ENCODE data around the gene CNGA2. TPM values are rescaled to one million over a fixed set of nuclear protein-coding genes. Genes with fewer than 3 reads are reported as not detected.

Gene CNGA2
- total RNA-seq, 1 experiment from 2014 or later, result not detected

DNA sequence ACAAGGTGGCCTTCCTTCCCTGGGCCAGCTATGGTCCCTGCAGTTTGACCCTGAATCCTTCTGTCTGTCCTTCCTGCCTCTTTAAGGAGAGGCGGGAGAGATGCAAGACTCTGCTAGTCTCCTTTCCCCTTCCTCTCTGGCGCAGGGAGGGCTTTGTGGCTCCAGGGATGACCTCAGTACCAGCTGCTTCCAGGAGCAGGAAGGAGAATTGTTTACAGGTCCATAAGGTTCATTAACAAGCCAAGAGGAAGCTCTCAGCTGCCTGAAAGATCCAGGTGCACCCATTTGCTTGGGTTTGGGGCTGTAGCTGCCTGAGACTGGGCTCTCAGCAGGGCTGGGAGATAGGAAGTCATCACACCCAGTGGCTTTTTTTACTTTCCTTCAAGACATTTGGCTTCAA lies 22.8 kb upstream of the CNGA2 start:
- Histone ChIP-seq H3K79me2 (ENCODE audit: insufficient read depth, low read length) (no peaks in the 10 kb centered on the region), H3K4me1 (ENCODE audit: control insufficient read depth in 1 of 2, insufficient read depth in 2 of 2, low read length in 2 of 2) (no peaks in the 10 kb centered on the region), H3K36me3 (ENCODE audit: control insufficient read depth in 1 of 2, insufficient read depth in 2 of 2, low read length in 2 of 2) (no peaks in the 10 kb centered on the region), H3K27me3 (ENCODE audit: insufficient read depth, low read length) (peaks cover 2% of the 10 kb centered on the region; the same call in 1 of the 2 replicates), H3K4me3 (replicated peaks in 1 of 2; ENCODE audit: low read depth in 1 of 2, low read length in 2 of 2) (no peak overlapping the region), H3K4me2 (ENCODE audit: low read length) (no peak overlapping the region), H3K27ac (ENCODE audit: low read depth, low read length) (no peak overlapping the region), H3K9ac (ENCODE audit: low read length) (no peak overlapping the region), H3K9me3 (ENCODE audit: control insufficient read depth in 1 of 2, insufficient read depth in 1 of 2, low read depth in 1 of 2, low read length in 2 of 2) (no peaks in the 10 kb centered on the region), H2AFZ (ENCODE audit: low read depth, low read length, poor library complexity, severe bottlenecking) (no peak overlapping the region), H4K20me1 (ENCODE audit: insufficient read depth) (no peaks in the 10 kb centered on the region), H3K9me2 (ENCODE audit: insufficient read depth) (no peaks in the 10 kb centered on the region)
- ATAC-seq (no peak), DNase-seq (ENCODE audit: low read depth, low spot score) (no peak)
- POLR2A ChIA-PET, result no interaction called here
- no TSS peak for BruUV-seq (replicated peaks)
- intact Hi-C loops (cut with micrococcal nuclease), result loop anchor here (5.0 kb wide), 1 partner anchor 926 kb away; the partner anchor contains the start of gene GABRQ
- no peak for TF ChIP-seq EZH2 (IDR thresholded peaks at IDR 0.05)
- TF ChIP-seq ELF1 (IDR thresholded peaks at IDR 0.05; ENCODE audit: borderline replicate concordance, low read depth), result no peak
- TF ChIP-seq SIN3A (IDR thresholded peaks at IDR 0.05; ENCODE audit: low read depth), result no peak
- no peak for TF ChIP-seq ZFX (IDR thresholded peaks at IDR 0.05)
- no peak for TF ChIP-seq SRF (IDR thresholded peaks at IDR 0.05; ENCODE audit: low read depth)
- no peak for TF ChIP-seq TCF7L2 (IDR thresholded peaks at IDR 0.05; ENCODE audit: borderline replicate concordance, extremely low read depth, insufficient read depth, insufficient read length)
- no peak for TF ChIP-seq MAX (IDR thresholded peaks at IDR 0.05)
- no peak for TF ChIP-seq FOSL1 (IDR thresholded peaks at IDR 0.05; ENCODE audit: low read depth)
- TF ChIP-seq YY1 (IDR thresholded peaks at IDR 0.05; ENCODE audit: extremely low read depth, insufficient replicate concordance, low read depth, low read length), result no peak
- TF ChIP-seq, protein P1, sequence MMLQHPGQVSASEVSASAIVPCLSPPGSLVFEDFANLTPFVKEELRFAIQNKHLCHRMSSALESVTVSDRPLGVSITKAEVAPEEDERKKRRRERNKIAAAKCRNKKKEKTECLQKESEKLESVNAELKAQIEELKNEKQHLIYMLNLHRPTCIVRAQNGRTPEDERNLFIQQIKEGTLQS (IDR thresholded peaks at IDR 0.05), result no peak
- TF ChIP-seq, protein P2, sequence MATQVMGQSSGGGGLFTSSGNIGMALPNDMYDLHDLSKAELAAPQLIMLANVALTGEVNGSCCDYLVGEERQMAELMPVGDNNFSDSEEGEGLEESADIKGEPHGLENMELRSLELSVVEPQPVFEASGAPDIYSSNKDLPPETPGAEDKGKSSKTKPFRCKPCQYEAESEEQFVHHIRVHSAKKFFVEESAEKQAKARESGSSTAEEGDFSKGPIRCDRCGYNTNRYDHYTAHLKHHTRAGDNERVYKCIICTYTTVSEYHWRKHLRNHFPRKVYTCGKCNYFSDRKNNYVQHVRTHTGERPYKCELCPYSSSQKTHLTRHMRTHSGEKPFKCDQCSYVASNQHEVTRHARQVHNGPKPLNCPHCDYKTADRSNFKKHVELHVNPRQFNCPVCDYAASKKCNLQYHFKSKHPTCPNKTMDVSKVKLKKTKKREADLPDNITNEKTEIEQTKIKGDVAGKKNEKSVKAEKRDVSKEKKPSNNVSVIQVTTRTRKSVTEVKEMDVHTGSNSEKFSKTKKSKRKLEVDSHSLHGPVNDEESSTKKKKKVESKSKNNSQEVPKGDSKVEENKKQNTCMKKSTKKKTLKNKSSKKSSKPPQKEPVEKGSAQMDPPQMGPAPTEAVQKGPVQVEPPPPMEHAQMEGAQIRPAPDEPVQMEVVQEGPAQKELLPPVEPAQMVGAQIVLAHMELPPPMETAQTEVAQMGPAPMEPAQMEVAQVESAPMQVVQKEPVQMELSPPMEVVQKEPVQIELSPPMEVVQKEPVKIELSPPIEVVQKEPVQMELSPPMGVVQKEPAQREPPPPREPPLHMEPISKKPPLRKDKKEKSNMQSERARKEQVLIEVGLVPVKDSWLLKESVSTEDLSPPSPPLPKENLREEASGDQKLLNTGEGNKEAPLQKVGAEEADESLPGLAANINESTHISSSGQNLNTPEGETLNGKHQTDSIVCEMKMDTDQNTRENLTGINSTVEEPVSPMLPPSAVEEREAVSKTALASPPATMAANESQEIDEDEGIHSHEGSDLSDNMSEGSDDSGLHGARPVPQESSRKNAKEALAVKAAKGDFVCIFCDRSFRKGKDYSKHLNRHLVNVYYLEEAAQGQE (IDR thresholded peaks at IDR 0.05; ENCODE audit: low read depth), result no peak
- no peak for TF ChIP-seq CEBPB (IDR thresholded peaks at IDR 0.05; ENCODE audit: low read depth)
- TF ChIP-seq, protein P3, sequence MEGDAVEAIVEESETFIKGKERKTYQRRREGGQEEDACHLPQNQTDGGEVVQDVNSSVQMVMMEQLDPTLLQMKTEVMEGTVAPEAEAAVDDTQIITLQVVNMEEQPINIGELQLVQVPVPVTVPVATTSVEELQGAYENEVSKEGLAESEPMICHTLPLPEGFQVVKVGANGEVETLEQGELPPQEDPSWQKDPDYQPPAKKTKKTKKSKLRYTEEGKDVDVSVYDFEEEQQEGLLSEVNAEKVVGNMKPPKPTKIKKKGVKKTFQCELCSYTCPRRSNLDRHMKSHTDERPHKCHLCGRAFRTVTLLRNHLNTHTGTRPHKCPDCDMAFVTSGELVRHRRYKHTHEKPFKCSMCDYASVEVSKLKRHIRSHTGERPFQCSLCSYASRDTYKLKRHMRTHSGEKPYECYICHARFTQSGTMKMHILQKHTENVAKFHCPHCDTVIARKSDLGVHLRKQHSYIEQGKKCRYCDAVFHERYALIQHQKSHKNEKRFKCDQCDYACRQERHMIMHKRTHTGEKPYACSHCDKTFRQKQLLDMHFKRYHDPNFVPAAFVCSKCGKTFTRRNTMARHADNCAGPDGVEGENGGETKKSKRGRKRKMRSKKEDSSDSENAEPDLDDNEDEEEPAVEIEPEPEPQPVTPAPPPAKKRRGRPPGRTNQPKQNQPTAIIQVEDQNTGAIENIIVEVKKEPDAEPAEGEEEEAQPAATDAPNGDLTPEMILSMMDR (IDR thresholded peaks at IDR 0.05 in 2 of 3, conservative IDR thresholded peaks at IDR 0.05 in 1 of 3; ENCODE audit: borderline replicate concordance in 1 of 3, insufficient read depth in 1 of 3, low read depth in 2 of 3, low read length in 2 of 3), result no peak
- no peak for TF ChIP-seq POLR2AphosphoS5 (IDR thresholded peaks at IDR 0.05; ENCODE audit: low read depth, low read length)
- TF ChIP-seq EZH2phosphoT487 (IDR thresholded peaks at IDR 0.05; ENCODE audit: borderline replicate concordance), result no peak
- no peak for TF ChIP-seq POLR2A (IDR thresholded peaks at IDR 0.05; ENCODE audit: borderline replicate concordance, extremely low read depth, insufficient read depth, insufficient read length)
- no peak for TF ChIP-seq EGR1 (IDR thresholded peaks at IDR 0.05; ENCODE audit: low read depth)
- TF ChIP-seq ZBTB33 (IDR thresholded peaks at IDR 0.05; ENCODE audit: extremely low read depth, insufficient replicate concordance, low read length), result no peak
- TF ChIP-seq ZNF274 (IDR thresholded peaks at IDR 0.05; ENCODE audit: low read depth, low read length), result no peak
- CTCF ChIA-PET, result interaction anchor here (1.1 kb wide), 1 partner anchor 921 kb away, joined by 3 read pairs; no protein-coding TSS in a partner anchor
- RAD21 ChIA-PET (ENCODE audit: low non-redundant PET in 1 of 2, low total read pairs in 2 of 2, uncharacterized antibody in 2 of 2, unreplicated experiment in 2 of 2), result no interaction called here
